ENCODE measurements around the gene TAF4. TPM values are rescaled to one million over a fixed set of nuclear protein-coding genes. Genes with fewer than 3 reads are reported as not detected.
A peak's percentile ranks its signal among the peaks of the same experiment; 100 is the strongest.

The TAF4 gene
- total and polyA plus RNA-seq, 8 donors = 5.7 to 15.2 (median 8.4) TPM

GRCh38 chr20:61976644-61977418 lies 88.8 kb downstream of the TAF4 start:
- no peaks in the 10 kb centered on the region for H3K9me3 ChIP-seq
- H3K4me1 ChIP-seq = no peaks in the 10 kb centered on the region
- FAIRE-seq = no peak
- intact Hi-C loops (cut with DNase I) = no loop called here
- H3K36me3 ChIP-seq = peaks cover 0 to 21% (median 5%) of the 10 kb centered on the region in 3 donors
- no peak for DNase-seq
- TF ChIP-seq, protein P1, sequence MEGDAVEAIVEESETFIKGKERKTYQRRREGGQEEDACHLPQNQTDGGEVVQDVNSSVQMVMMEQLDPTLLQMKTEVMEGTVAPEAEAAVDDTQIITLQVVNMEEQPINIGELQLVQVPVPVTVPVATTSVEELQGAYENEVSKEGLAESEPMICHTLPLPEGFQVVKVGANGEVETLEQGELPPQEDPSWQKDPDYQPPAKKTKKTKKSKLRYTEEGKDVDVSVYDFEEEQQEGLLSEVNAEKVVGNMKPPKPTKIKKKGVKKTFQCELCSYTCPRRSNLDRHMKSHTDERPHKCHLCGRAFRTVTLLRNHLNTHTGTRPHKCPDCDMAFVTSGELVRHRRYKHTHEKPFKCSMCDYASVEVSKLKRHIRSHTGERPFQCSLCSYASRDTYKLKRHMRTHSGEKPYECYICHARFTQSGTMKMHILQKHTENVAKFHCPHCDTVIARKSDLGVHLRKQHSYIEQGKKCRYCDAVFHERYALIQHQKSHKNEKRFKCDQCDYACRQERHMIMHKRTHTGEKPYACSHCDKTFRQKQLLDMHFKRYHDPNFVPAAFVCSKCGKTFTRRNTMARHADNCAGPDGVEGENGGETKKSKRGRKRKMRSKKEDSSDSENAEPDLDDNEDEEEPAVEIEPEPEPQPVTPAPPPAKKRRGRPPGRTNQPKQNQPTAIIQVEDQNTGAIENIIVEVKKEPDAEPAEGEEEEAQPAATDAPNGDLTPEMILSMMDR (IDR thresholded peaks at IDR 0.05) = no peak
- 95 to 97% methylated on average over 44 to 45 of the region's 45 CpGs for WGBS, 2 donors
- no peak overlapping the region for H3K4me3 ChIP-seq
- no peaks in the 10 kb centered on the region for H3K27me3 ChIP-seq
- no peak for ATAC-seq
- H3K27ac ChIP-seq = no peak overlapping the region

DNA sequence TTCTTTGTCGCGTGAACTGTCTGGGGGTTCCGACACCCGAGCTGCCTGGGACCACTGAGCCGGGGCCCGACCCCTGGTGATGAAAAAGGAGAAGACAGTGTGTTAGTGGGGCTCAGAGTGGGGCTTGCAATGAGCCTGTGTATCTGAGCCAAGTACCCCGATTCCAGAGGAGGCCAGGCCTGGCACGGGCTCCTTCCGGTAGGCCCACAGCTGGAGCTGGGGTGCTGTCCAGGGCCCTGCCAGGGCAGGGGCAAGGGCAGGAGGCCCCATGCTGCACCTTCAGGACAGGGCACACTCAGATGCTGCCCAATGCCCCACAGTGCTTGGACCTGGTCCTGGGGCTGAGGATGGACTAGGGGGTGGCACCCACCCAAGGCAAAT lies 89.4 kb downstream of the TAF4 start:
- no peak for FAIRE-seq

GRCh38 chr20:61975407-61976129 lies 90.1 kb downstream of the TAF4 start:
- WGBS, 2 donors = 87 to 88% methylated on average over 11 of the region's 11 CpGs
- FAIRE-seq (no peak), DNase-seq (no peak), ATAC-seq (no peak)
- no peaks in the 10 kb centered on the region for H3K27me3 ChIP-seq
- intact Hi-C loops (cut with DNase I) = no loop called here
- TF ChIP-seq, protein P1 (IDR thresholded peaks at IDR 0.05) = no peak
- no peak overlapping the region for H3K4me3 ChIP-seq
- no peaks in the 10 kb centered on the region for H3K9me3 ChIP-seq
- no peaks in the 10 kb centered on the region for H3K4me1 ChIP-seq
- H3K27ac ChIP-seq = no peak overlapping the region
- H3K36me3 ChIP-seq = peaks cover 0 to 21% (median 5%) of the 10 kb centered on the region in 3 donors

More for the DNA sequence above, 89.4 kb downstream of the TAF4 start:
- Histone ChIP-seq H3K27ac (no peak overlapping the region), H3K36me3 (peaks cover 0 to 21% (median 5%) of the 10 kb centered on the region in 3 donors), H3K27me3 (no peaks in the 10 kb centered on the region), H3K9me3 (no peaks in the 10 kb centered on the region), H3K4me1 (no peaks in the 10 kb centered on the region), H3K4me3 (no peak overlapping the region)
- no peak for DNase-seq
- TF ChIP-seq, protein P1 (IDR thresholded peaks at IDR 0.05) = no peak
- no peak for ATAC-seq
- WGBS, 2 donors = 95 to 97% methylated on average over 9 of the region's 9 CpGs
- intact Hi-C loops (cut with DNase I) = no loop called here

- ATAC-seq (no peak), FAIRE-seq (no peak), DNase-seq (peak in 1 of 6 donors; percentile 39)
- 94 to 95% methylated on average over 14 of the region's 14 CpGs for WGBS, 2 donors
- TF ChIP-seq, protein P1 (IDR thresholded peaks at IDR 0.05) = no peak
- H3K27me3 ChIP-seq = no peaks in the 10 kb centered on the region
- H3K4me1 ChIP-seq = no peaks in the 10 kb centered on the region
- H3K9me3 ChIP-seq = no peaks in the 10 kb centered on the region
- intact Hi-C loops (cut with DNase I) = no loop called here
- peaks cover 0 to 21% (median 5%) of the 10 kb centered on the region in 3 donors for H3K36me3 ChIP-seq
- H3K4me3 ChIP-seq = no peak overlapping the region
- H3K27ac ChIP-seq = no peak overlapping the region
Measured at GRCh38 chr20:61974357-61974665, 91.4 kb downstream of the TAF4 start.
